Subcutaneous abdominal adipose tissue (tissue), 5 donors: Measurements from ENCODE around the gene NLRC3.
A peak's percentile ranks its signal among the peaks of the same experiment; 100 is the strongest.
"Not testable (repeated sequence)": the region's sequence is repeated elsewhere in the genome, so short reads cannot be mapped to it uniquely, and the experiment has no call there.

Experiments
- H3K27ac ChIP-seq: one replicate; pipeline ENCODE4 v1.7.0; 2013; ENCODE audit warnings: low read depth, mild to moderate bottlenecking, inconsistent platforms, low read length, moderate library complexity
- H3K27me3 ChIP-seq, 5 donors: one replicate each; pipeline ENCODE4 v1.7.0; 2013; ENCODE audit warnings: low read length in 5 of 5, inconsistent platforms in 1 of 5; ENCODE audit not compliant: control insufficient read depth in 5 of 5, insufficient read depth in 4 of 5
- H3K36me3 ChIP-seq, 5 donors: one replicate each; pipeline ENCODE4 v1.7.0; 2013; ENCODE audit warnings: low read length in 5 of 5; ENCODE audit not compliant: control insufficient read depth in 5 of 5, insufficient read depth in 5 of 5
- H3K4me1 ChIP-seq, 5 donors: one replicate each; pipeline ENCODE4 v1.7.0; 2013; ENCODE audit warnings: low read length in 5 of 5, mild to moderate bottlenecking in 3 of 5, moderate library complexity in 1 of 5; ENCODE audit not compliant: control insufficient read depth in 5 of 5, insufficient read depth in 5 of 5
- H3K4me3 ChIP-seq, 5 donors: one replicate each; pipeline ENCODE4 v1.7.0; 2013; ENCODE audit warnings: low read length in 5 of 5, low read depth in 1 of 5
- H3K9ac ChIP-seq, 5 donors: one replicate each; pipeline ENCODE4 v1.7.0; 2013; ENCODE audit warnings: low read length in 5 of 5, mild to moderate bottlenecking in 4 of 5, moderate library complexity in 3 of 5
- H3K9me3 ChIP-seq, 5 donors: one replicate each; pipeline ENCODE4 v1.7.0; 2013; ENCODE audit warnings: low read length in 5 of 5; ENCODE audit not compliant: control insufficient read depth in 5 of 5
- donor health status: healthy.
- donor health status: healthy.
- donor health status: healthy.
- donor health status: healthy.
- donor health status: healthy.

The NLRC3 gene

GRCh38 chr16:3508736-3509135 lies 68.5 kb downstream of the NLRC3 start:
- Histone ChIP-seq H3K36me3 (peaks cover 17 to 73% (median 57%) of the 10 kb centered on the region in 5 donors), H3K27me3 (no peaks in the 10 kb centered on the region), H3K4me1 (no peaks in the 10 kb centered on the region), H3K27ac (no peak overlapping the region), H3K9me3 (no peaks in the 10 kb centered on the region), H3K4me3 (no peak overlapping the region), H3K9ac (no peak overlapping the region)

GRCh38 chr16:3503523-3503922 lies 73.7 kb downstream of the NLRC3 start:
- Histone ChIP-seq H3K36me3 (peaks cover 13 to 26% (median 18%) of the 10 kb centered on the region in 5 donors), H3K4me1 (peaks cover 2 to 23% (median 13%) of the 10 kb centered on the region in 5 donors), H3K4me3 (no peak overlapping the region), H3K9ac (no peak overlapping the region), H3K9me3 (no peaks in the 10 kb centered on the region), H3K27ac (no peak overlapping the region), H3K27me3 (no peaks in the 10 kb centered on the region)

- Histone ChIP-seq H3K27me3 (no peaks in the 10 kb centered on the region), H3K27ac (no peak overlapping the region), H3K9me3 (no peaks in the 10 kb centered on the region), H3K4me1 (peaks cover 2 to 23% (median 13%) of the 10 kb centered on the region in 5 donors), H3K9ac (peak overlapping the region in 3 of 5 donors; percentile 41 to 77 (median 73)), H3K4me3 (peak overlapping the region; percentile 66 to 91 (median 80)), H3K36me3 (peaks cover 4 to 16% (median 14%) of the 10 kb centered on the region in 5 donors)
Measured at GRCh38 chr16:3501783-3502400, 75.3 kb downstream of the NLRC3 start.

GRCh38 chr16:3501412-3501761 lies 75.8 kb downstream of the NLRC3 start:
- peaks cover 4 to 12% (median 11%) of the 10 kb centered on the region in 5 donors for H3K36me3 ChIP-seq

GRCh38 chr16:3498988-3499387 lies 78.2 kb downstream of the NLRC3 start:
- Histone ChIP-seq H3K36me3 (no peaks in the 10 kb centered on the region), H3K27ac (no peak overlapping the region), H3K9ac (no peak overlapping the region), H3K27me3 (no peaks in the 10 kb centered on the region), H3K9me3 (no peaks in the 10 kb centered on the region), H3K4me1 (peaks cover 2 to 23% (median 13%) of the 10 kb centered on the region in 5 donors), H3K4me3 (no peak overlapping the region)

More at GRCh38 chr16:3501412-3501761, 75.8 kb downstream of the NLRC3 start:
- Histone ChIP-seq H3K9ac (peak overlapping the region; percentile 26 to 86 (median 76)), H3K4me1 (peaks cover 2 to 23% (median 13%) of the 10 kb centered on the region in 5 donors), H3K4me3 (peak overlapping the region; percentile 77 to 91 (median 80)), H3K27ac (peak overlapping the region; percentile 65)
- H3K9me3 ChIP-seq, H3K27me3 ChIP-seq: not testable (repeated sequence)

GRCh38 chr16:3497771-3498170 lies 79.4 kb downstream of the NLRC3 start:
- no peaks in the 10 kb centered on the region for H3K36me3 ChIP-seq
- H3K9me3 ChIP-seq, result no peaks in the 10 kb centered on the region
- H3K4me1 ChIP-seq, result peaks cover 2 to 34% (median 24%) of the 10 kb centered on the region in 5 donors
- H3K27ac ChIP-seq, result no peak overlapping the region
- H3K27me3 ChIP-seq, result no peaks in the 10 kb centered on the region
- no peak overlapping the region for H3K9ac ChIP-seq
- no peak overlapping the region for H3K4me3 ChIP-seq

DNA sequence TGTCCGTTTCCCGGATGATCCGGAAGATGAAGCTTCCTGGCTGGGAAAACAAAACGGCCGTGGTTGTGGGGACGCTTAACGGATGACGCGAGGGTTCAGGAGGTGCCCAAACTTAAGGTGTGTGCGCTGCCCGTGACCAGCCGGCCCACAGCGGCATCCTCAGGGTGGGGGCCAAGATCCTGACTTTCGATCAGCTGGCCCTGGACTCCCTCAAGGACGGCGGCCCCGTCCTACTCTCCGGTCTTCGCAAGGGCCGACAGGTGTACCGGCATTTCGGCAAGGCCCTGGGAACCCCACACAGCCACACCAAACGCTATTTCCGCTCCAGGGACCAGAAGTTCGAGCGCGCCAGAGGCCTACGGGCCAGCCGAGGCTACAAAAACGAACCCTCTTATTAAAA lies 80.8 kb downstream of the NLRC3 start:
- peaks cover 0 to 26% (median 15%) of the 10 kb centered on the region in 5 donors for H3K4me1 ChIP-seq
- H3K36me3 ChIP-seq, result no peaks in the 10 kb centered on the region
- no peaks in the 10 kb centered on the region for H3K9me3 ChIP-seq
- H3K27ac ChIP-seq, result no peak overlapping the region
- no peaks in the 10 kb centered on the region for H3K27me3 ChIP-seq
- H3K9ac ChIP-seq, result no peak overlapping the region
- H3K4me3 ChIP-seq, result no peak overlapping the region

DNA sequence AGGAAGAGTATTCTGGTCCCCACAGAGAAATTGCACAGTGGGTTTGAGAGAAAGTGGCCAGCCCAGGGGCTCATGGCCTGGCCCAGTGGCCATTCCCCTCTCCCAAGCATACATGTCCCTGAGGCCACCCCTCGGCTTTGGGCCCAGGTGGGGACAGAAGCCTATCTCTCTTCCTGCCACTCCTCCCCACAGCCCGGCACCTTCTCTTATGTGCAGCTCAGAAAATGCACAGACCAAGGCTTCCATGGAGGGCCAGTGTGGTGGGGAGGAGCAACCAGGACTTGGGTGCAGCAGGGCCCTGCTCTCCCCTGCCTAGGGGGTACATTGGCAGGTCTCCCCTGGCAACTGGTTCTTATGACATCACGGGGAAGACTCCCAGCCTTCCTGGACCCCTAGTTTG lies 82.0 kb downstream of the NLRC3 start, which contains the start of gene C16orf90:
Gene C16orf90, minus strand, starts transcription at position 314 of the 400 bp plus-strand sequence. Its CDS starts 68 bp downstream, at position 246.
- Histone ChIP-seq H3K27me3 (no peaks in the 10 kb centered on the region), H3K9me3 (no peaks in the 10 kb centered on the region), H3K27ac (no peak within 1 kb of the TSS), H3K4me3 (no peak within 1 kb of the TSS), H3K36me3 (no peaks in the 10 kb centered on the region), H3K9ac (no peak within 1 kb of the TSS), H3K4me1 (peaks cover 0 to 16% (median 12%) of the 10 kb centered on the region in 5 donors)

DNA sequence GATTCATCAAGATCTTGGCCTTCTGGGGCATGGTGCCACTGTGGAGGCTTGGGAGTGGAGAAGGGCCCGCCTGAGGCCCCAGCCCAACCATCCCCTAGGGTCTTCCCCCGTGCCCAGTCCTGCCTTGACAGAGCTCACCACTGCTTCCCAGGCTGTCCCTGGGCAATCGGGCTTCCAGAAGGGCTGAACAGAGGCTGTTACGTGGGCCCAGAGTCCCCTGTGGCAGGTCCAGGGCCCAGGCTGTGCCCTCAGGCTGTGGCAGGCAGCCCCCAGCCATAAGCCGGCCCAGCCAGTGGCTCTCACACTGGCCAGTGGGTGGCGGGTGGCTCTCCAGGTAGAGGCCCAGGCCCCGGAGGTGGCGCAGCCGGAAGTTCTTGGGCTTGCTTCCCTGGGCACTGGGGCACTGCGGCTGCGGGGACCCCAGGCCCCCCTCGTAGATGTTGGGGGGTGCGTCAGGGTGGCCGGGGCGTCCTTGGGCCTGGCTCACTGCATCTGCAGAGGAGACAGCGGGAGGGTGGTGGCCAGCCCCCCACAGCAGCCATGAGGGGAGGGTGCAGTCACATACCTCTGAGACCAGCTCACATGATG lies 82.7 kb downstream of the NLRC3 start:
- Histone ChIP-seq H3K27ac (no peak overlapping the region), H3K9me3 (no peaks in the 10 kb centered on the region), H3K4me3 (no peak overlapping the region), H3K9ac (no peak overlapping the region), H3K27me3 (no peaks in the 10 kb centered on the region), H3K36me3 (no peaks in the 10 kb centered on the region), H3K4me1 (peaks cover 0 to 13% (median 12%) of the 10 kb centered on the region in 5 donors)

DNA sequence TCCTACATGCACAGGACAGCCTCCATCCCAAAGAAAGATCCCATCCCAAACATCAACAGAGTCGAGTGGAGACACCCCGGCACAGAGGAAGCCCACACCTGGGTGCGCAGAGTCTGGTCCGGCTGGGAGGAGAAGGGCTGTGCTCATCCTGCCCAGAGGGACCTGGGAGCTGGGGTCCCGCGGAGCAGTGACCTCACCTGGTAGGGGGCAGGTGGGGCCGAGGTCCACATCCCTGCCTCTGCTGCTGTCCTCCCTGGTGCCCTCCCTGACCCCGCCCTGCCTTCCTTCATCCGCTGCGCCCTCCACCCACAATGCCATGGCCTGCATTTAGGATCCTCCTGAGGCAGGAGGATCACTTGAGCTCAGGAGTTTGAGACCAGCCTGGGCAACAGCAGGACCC lies 84.8 kb downstream of the NLRC3 start:
- Histone ChIP-seq H3K4me3 (no peak overlapping the region), H3K27me3 (no peaks in the 10 kb centered on the region), H3K9me3 (no peaks in the 10 kb centered on the region), H3K27ac (no peak overlapping the region), H3K4me1 (peaks cover 0 to 13% (median 12%) of the 10 kb centered on the region in 5 donors), H3K36me3 (peaks cover 0 to 7% (median 3%) of the 10 kb centered on the region in 5 donors), H3K9ac (no peak overlapping the region)
